GM10266 (cell line): ENCODE measurements around the gene STK32B.

Source experiments
- DNase-seq: peaks from one replicate; pipeline ENCODE4 v3.0.0; 2012; ENCODE audit errors: extremely low spot score
- TF ChIP-seq, protein P1 (sequence below): IDR thresholded peaks from 2 replicates; pipeline ENCODE4 v1.5.1; 2012; ENCODE audit warnings: mild to moderate bottlenecking, low read depth; ENCODE audit not compliant: control insufficient read depth, insufficient read depth; ENCODE audit errors: missing control alignments

Gene STK32B

DNA sequence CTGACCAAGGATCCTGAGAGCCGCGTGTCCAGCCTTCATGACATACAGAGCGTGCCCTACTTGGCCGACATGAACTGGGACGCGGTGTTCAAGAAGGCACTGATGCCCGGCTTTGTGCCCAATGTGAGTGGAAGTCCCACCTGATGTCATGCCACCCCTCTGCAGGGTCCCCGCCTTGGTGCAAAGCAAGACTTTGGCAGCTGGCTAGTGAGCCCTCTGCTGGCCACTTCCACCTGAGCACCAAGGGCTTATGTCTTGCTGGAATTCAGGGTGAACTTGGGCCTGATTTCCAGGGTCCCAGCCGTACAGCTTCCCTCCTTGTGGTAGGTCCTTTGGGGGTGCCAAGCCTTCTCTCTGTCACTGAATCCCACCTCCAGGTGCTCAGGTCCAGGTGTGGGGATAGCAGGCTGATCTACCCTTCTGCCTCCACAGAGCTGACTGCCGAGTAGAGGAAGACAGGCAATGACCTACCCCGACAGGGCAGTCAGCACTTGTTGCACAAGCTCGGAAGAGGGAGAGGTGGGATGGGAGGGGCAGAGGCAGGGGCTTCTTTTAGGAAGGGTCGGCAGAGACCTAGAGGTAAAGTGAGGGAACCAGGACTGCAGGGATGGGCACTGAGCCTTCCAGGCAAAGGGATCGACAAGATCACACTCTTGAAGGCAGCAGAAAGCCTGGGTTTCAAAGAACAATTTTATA, 409.0 kb downstream of the STK32B start:
- DNase-seq, result peak; percentile 20
- TF ChIP-seq, protein P1, sequence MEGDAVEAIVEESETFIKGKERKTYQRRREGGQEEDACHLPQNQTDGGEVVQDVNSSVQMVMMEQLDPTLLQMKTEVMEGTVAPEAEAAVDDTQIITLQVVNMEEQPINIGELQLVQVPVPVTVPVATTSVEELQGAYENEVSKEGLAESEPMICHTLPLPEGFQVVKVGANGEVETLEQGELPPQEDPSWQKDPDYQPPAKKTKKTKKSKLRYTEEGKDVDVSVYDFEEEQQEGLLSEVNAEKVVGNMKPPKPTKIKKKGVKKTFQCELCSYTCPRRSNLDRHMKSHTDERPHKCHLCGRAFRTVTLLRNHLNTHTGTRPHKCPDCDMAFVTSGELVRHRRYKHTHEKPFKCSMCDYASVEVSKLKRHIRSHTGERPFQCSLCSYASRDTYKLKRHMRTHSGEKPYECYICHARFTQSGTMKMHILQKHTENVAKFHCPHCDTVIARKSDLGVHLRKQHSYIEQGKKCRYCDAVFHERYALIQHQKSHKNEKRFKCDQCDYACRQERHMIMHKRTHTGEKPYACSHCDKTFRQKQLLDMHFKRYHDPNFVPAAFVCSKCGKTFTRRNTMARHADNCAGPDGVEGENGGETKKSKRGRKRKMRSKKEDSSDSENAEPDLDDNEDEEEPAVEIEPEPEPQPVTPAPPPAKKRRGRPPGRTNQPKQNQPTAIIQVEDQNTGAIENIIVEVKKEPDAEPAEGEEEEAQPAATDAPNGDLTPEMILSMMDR, result peak; percentile 28

DNA sequence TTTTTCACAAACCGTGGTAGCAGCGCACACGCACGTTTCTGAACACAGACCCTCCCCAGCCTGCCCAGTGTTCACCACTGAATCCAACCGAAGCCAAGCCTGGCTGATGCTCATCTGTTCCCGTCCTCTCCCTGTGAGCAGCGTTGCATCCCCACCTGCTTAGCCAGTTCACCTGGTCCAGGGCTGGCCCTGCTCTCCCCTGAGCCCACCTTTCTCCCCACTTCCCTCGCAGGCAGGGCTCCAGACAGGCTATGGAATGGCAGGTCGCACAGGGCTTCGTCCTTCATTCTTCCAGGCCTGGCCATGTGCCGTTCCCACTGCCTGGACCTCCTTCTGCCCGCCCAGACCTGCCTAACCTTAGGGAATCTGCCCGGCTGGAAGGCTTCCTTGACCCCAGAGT, 410.2 kb downstream of the STK32B start:
- DNase-seq, result no peak
- TF ChIP-seq, protein P1, result no peak

DNA sequence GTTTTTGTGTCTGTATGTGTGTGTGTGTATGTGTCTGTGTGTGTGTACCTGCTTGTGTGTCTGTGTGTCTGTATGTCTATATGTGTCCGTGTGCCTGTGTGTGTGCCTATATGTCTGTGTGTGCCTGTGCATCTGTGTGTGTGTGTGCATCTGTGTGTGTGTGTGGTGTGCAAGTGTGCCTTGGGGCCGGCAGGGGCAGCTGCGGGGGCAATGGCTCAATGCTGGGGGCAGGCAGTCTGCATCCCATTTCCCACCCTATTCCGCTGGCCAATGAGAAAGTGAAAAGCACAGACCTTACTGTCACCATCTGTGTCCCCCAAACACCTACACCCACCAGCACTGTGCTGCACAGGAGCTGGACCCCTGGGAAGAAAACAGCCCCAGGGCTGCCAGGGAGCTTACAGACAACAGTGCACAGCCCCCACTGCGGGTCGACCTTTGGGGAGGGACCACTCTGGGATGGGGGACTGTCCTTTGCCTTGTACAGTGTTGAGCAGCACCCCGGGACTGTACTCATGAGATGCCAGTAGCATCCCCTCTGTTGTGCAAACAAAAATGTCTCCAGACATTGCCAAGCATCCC, 411.1 kb downstream of the STK32B start:
- no peak for DNase-seq
- TF ChIP-seq, protein P1, result no peak

DNA sequence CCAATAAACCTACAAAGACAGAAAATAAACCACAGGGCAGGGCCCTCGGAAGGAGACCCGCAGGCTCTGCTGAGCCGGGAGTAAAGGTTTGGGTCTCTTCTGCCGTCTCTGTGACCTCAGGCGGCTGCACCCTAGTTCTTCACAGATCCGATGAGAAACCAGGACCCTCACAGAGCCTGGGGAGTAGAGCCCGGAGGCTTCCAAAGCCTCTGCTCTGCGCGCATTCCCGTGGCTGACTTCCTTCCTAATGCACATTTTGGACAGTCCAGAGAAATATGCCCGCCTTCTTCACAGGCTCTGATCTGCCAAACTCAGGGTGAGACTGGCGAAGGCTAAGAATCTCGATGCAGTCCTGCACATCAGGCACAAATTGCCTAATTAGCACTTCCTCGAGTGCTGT, 411.6 kb downstream of the STK32B start:
- TF ChIP-seq, protein P1, result no peak
- DNase-seq, result no peak

DNA sequence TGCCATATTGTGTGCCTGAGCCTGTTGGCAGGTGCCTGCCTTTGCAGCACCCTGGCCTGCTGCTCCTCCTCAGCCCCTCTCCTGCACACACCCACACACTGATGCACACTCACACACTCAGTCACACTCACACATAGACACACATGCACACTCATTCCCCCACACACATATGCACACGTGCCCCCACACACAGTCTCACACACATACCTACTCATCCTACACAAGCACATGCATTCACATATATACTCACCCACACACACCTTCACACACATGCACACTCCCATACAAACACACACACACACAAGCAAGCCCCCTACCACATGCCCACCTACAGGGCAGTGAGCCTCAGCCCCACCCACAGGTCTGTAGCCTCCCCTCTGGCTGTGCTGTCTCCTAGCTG, 412.1 kb downstream of the STK32B start:
- TF ChIP-seq, protein P1, result no peak
- no peak for DNase-seq

DNA sequence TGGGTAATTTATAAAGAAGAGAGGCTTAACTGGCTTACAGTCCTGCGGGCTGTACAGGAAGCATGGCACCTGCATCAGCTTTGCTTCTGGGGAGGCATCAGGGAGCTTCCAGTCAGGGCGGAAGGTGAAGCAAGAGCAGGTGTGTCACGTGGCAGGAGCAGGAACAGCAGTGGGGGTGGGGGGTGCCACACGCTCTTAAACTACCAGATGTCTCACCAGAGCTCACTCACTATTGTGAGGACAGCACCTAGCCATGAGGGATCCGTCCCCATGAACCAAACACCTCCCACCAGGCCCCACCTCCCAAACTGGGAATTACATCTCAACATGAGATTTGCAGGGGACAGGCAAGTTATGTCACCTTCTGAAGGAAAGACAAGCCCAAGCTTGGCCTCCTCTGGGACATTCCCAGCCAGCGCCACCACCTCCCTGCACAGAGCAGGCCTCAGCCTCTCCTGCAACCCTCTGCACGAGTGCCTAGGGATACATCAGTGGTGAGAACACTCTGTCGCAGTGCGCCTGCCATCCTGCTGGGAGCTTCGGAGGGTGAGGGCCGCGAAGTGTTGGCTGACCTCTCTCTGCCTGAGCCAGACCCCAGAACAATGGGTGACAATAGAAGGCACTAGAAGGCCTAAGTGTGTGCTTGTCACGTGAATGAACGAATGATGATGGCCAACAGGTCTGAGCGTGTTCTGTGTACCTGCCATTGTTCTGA, 412.8 kb downstream of the STK32B start:
- no peak for DNase-seq
- TF ChIP-seq, protein P1, result no peak

DNA sequence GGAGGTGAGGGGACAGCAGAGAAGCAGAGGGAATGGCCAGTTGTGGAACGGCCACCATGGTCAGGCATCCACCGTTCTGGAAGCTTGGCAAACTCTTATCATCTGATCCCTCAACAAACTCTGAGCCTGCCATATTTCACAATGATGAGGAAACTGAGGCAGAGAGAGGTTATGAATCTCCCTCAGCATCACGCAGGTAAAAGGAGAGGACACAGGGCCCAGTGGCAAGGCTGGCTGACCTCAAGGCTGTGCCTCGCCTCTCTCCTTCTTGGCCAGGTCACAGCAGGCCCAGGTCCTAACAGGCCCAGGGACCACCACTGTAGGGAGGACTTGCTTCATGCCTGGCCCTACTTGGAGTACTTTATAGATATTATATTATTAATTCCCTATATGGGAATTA, 414.2 kb downstream of the STK32B start:
- DNase-seq, result no peak
- TF ChIP-seq, protein P1, result no peak
